HG03521 (cell line): ENCODE measurements around the gene STARD13.
"Not testable (repeated sequence)": the region's sequence is repeated elsewhere in the genome, so short reads cannot be mapped to it uniquely, and the experiment has no call there.

ENCODE experiments used
- ATAC-seq: cut with Tn5 transposase; IDR thresholded peaks from one replicate; pipeline ENCODE4 v1.9.1; 2021; ENCODE audit warnings: mild to moderate bottlenecking, moderate library complexity; ENCODE audit not compliant: unreplicated experiment

Gene STARD13

GRCh38 chr13:33181264-33181663 is 104.3 kb downstream of the STARD13 start:
- no peak for ATAC-seq

- ATAC-seq, result no peak
These were observed 105.3 kb downstream of the STARD13 start for GRCh38 chr13:33180122-33180804.

- no peak for ATAC-seq
These were observed 106.1 kb downstream of the STARD13 start for GRCh38 chr13:33179463-33179862.

- no peak for ATAC-seq
These were observed 107.2 kb downstream of the STARD13 start for GRCh38 chr13:33178209-33178840.

- not testable (repeated sequence) for ATAC-seq
These were observed 108.0 kb downstream of the STARD13 start for GRCh38 chr13:33177340-33178208.

- ATAC-seq, result no peak
These were observed 109.0 kb downstream of the STARD13 start for GRCh38 chr13:33176526-33176925.

GRCh38 chr13:33175991-33176390 is 109.6 kb downstream of the STARD13 start:
- ATAC-seq, result no peak

- ATAC-seq, result no peak
These were observed 110.6 kb downstream of the STARD13 start for GRCh38 chr13:33174931-33175330.

- no peak for ATAC-seq
These were observed 111.1 kb downstream of the STARD13 start for GRCh38 chr13:33174491-33174890.

- ATAC-seq, result no peak
These were observed 112.6 kb downstream of the STARD13 start for GRCh38 chr13:33172911-33173310.

- no peak for ATAC-seq
These were observed 113.2 kb downstream of the STARD13 start for GRCh38 chr13:33172400-33172799.

- no peak for ATAC-seq
These were observed 116.1 kb downstream of the STARD13 start for GRCh38 chr13:33169273-33169980.

GRCh38 chr13:33168321-33168960 is 117.1 kb downstream of the STARD13 start:
- no peak for ATAC-seq

GRCh38 chr13:33167491-33167890 is 118.1 kb downstream of the STARD13 start:
- ATAC-seq, result no peak

- ATAC-seq, result no peak
These were observed 119.8 kb downstream of the STARD13 start for GRCh38 chr13:33165787-33166186.

- ATAC-seq, result no peak
These were observed 121.2 kb downstream of the STARD13 start for GRCh38 chr13:33164331-33164730.

GRCh38 chr13:33162725-33163124 is 122.8 kb downstream of the STARD13 start:
- not testable (repeated sequence) for ATAC-seq

- ATAC-seq, result no peak
These were observed 126.7 kb downstream of the STARD13 start for GRCh38 chr13:33158816-33159215.

- ATAC-seq, result no peak
These were observed 127.3 kb downstream of the STARD13 start for GRCh38 chr13:33158271-33158670.

GRCh38 chr13:33154911-33155310 is 130.6 kb downstream of the STARD13 start:
- ATAC-seq, result no peak
